Renal cortical epithelial cell (primary cell): ENCODE measurements around the gene ADAD2. TPM values are rescaled to one million over a fixed set of nuclear protein-coding genes. Genes with fewer than 3 reads are reported as not detected.

ENCODE experiments used
- DNase-seq: peaks from one replicate; pipeline ENCODE4 v3.0.0-alpha.2; 2011; ENCODE audit warnings: low read depth
- total RNA-seq: library from RNA; depleted of rRNA; stranded (reverse); fragments of >200 nt; gene quantifications from 2 replicates; pipeline ENCODE4 v1.2.3, GENCODE V29; 2014

Gene ADAD2
- total RNA-seq, 1 donor from 2014 or later, result not detected

- no peak for DNase-seq
These were observed 55.2 kb downstream of the ADAD2 start for GRCh38 chr16:84245956-84246678.

- DNase-seq, result no peak
These were observed 55.7 kb downstream of the ADAD2 start for GRCh38 chr16:84246679-84247077.

Other genes with a start within 250 kb of the ADAD2 start
- gene OSGIN1, start 237.9 kb upstream of the ADAD2 start, total RNA-seq, result 0.69 and 1.4 TPM in 2 replicates
- not detected in 2 replicates for gene NECAB2, start 222.9 kb upstream of the ADAD2 start, total RNA-seq
- not detected in 2 replicates for gene SLC38A8, start 148.4 kb upstream of the ADAD2 start, total RNA-seq
- 71.0 and 115 TPM in 2 replicates for gene MBTPS1, start 74.2 kb upstream of the ADAD2 start, total RNA-seq
- gene HSDL1, start 46.0 kb upstream of the ADAD2 start, total RNA-seq, result 32.0 and 34.6 TPM in 2 replicates
- 0.45 TPM in 1 of 2 replicates, not detected in the other for gene DNAAF1, start 45.8 kb upstream of the ADAD2 start, total RNA-seq
- 11.1 and 24.5 TPM in 2 replicates for gene TAF1C, start 4.1 kb upstream of the ADAD2 start, total RNA-seq
- gene KCNG4, start 48.9 kb downstream of the ADAD2 start, total RNA-seq, result not detected in 2 replicates
- gene WFDC1, start 103.7 kb downstream of the ADAD2 start, total RNA-seq, result 0.05 TPM in 1 of 2 replicates, not detected in the other
- gene ATP2C2, start 177.4 kb downstream of the ADAD2 start, total RNA-seq, result 7.1 TPM in 1 of 2 replicates, not detected in the other